DMS153 (cell line): Measurements from ENCODE around the gene KIRREL1.

Experiments used
- DNase-seq: peaks from one replicate; lab custom pipeline; 2025; lab: John Stamatoyannopoulos, UW

The KIRREL1 gene

GRCh38 chr1:158146739-158147138, 153.3 kb downstream of the KIRREL1 start:
- DNase-seq: no peak

DNA sequence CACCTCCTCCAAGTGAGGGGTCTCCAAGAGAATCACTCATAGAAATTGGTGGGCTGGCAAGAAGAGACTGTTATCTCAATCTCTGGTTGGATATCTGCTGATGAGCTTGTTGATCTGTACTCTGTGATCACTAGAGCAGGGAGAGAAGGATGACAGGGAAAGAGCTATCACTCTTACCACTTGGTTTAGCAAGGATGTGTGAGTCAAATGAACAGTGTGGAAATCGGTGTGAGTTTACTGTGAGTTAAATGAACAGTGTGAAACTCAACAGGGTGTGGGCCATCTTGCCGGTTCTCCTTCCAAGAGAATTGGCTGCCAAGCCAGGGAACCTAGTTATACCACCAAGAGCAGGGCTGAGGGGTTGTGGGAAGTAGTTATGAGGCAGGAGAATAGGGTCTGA, 154.0 kb downstream of the KIRREL1 start:
- DNase-seq: no peak

- no peak for DNase-seq
Measured at GRCh38 chr1:158147869-158148268, 154.4 kb downstream of the KIRREL1 start.

GRCh38 chr1:158148468-158148867, 155.0 kb downstream of the KIRREL1 start:
- DNase-seq: no peak

DNA sequence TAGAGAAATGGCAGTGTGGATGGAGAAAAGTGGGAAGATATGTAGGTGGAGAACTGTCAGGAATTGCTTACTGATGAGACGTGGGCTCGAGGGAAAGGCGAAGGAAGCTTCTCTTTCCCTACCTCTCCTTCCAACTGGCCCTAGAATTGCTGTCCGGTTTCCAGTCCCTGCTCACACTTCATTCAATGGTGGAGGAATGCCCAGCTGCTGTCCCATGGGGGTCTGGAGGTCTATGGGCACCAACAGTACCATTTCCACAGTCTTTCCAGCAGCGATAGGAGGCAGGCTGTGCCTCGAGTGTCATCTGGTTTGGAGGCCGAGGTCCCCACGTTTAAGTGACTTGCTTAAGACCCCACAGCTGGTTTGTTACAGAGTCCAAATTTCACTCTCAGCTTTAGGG, 155.7 kb downstream of the KIRREL1 start:
- no peak for DNase-seq
